Central memory CD8-positive, alpha-beta T cell (primary cell): Measurements from ENCODE around the gene USP5.

ENCODE experiments used
- ATAC-seq: fragments of 150-1000 bp; cut with Tn5 transposase; replicated peaks from 2 replicates; pipeline ENCODE4 v1.10.0; 2022; ENCODE audit warnings: mild to moderate bottlenecking, moderate FRiP score, moderate number of reproducible peaks; ENCODE audit not compliant: poor library complexity, severe bottlenecking; ENCODE audit errors: extremely low read depth
- DNase-seq, 2 donors: peaks; one replicate each; pipeline ENCODE4 v3.0.0; 2021; ENCODE audit warnings: low spot score in 2 of 2
- H3K27ac Mint-ChIP-seq: one replicate; pipeline ENCODE4 v1.8.0; 2022; ENCODE audit warnings: low read depth, mild to moderate bottlenecking, moderate library complexity, mixed read lengths
- H3K27me3 Mint-ChIP-seq: one replicate; pipeline ENCODE4 v1.8.0; 2022; ENCODE audit warnings: mixed read lengths
- H3K36me3 Mint-ChIP-seq: one replicate; pipeline ENCODE4 v1.8.0; 2022; ENCODE audit warnings: mild to moderate bottlenecking, moderate library complexity, mixed read lengths; ENCODE audit not compliant: insufficient read depth
- H3K4me1 Mint-ChIP-seq: one replicate; pipeline ENCODE4 v1.8.0; 2022; ENCODE audit warnings: mixed read lengths
- H3K4me3 Mint-ChIP-seq: one replicate; pipeline ENCODE4 v1.8.0; 2022; ENCODE audit warnings: mild to moderate bottlenecking, moderate library complexity, mixed read lengths
- H3K9me3 Mint-ChIP-seq: one replicate; pipeline ENCODE4 v1.8.0; 2022; ENCODE audit warnings: mixed read lengths

Gene USP5

GRCh38 chr12:6851921-6852650 lies at the start of gene USP5:
USP5 (plus strand) TSS chr12:6852150; CDS start chr12:6852180, 30 bp downstream.
- peak; percentile 82 for ATAC-seq
- H3K4me1 Mint-ChIP-seq: peaks cover 41% of the 10 kb centered on the region
- no peaks in the 10 kb centered on the region for H3K27me3 Mint-ChIP-seq
- H3K9me3 Mint-ChIP-seq: no peaks in the 10 kb centered on the region
- peak within 1 kb of the TSS; percentile 87 for H3K4me3 Mint-ChIP-seq
- H3K36me3 Mint-ChIP-seq: peaks cover 25% of the 10 kb centered on the region
- peak; percentile 92 to 98 for DNase-seq
- peak within 1 kb of the TSS; percentile 74 for H3K27ac Mint-ChIP-seq

- H3K27me3 Mint-ChIP-seq: no peaks in the 10 kb centered on the region
- H3K9me3 Mint-ChIP-seq: no peaks in the 10 kb centered on the region
- ATAC-seq: no peak
- no peaks in the 10 kb centered on the region for H3K36me3 Mint-ChIP-seq
- DNase-seq: no peak
- no peak overlapping the region for H3K27ac Mint-ChIP-seq
- no peaks in the 10 kb centered on the region for H3K4me1 Mint-ChIP-seq
- no peak overlapping the region for H3K4me3 Mint-ChIP-seq
These were observed 44.8 kb upstream of the USP5 start for GRCh38 chr12:6807170-6807569.

GRCh38 chr12:6809056-6809455 lies 42.9 kb upstream of the USP5 start:
- no peaks in the 10 kb centered on the region for H3K4me1 Mint-ChIP-seq
- DNase-seq: no peak
- ATAC-seq: no peak
- no peaks in the 10 kb centered on the region for H3K9me3 Mint-ChIP-seq
- no peak overlapping the region for H3K4me3 Mint-ChIP-seq
- no peaks in the 10 kb centered on the region for H3K36me3 Mint-ChIP-seq
- no peaks in the 10 kb centered on the region for H3K27me3 Mint-ChIP-seq
- no peak overlapping the region for H3K27ac Mint-ChIP-seq

- no peak overlapping the region for H3K4me3 Mint-ChIP-seq
- no peaks in the 10 kb centered on the region for H3K4me1 Mint-ChIP-seq
- DNase-seq: no peak
- H3K9me3 Mint-ChIP-seq: no peaks in the 10 kb centered on the region
- no peak for ATAC-seq
- no peaks in the 10 kb centered on the region for H3K27me3 Mint-ChIP-seq
- no peak overlapping the region for H3K27ac Mint-ChIP-seq
- no peaks in the 10 kb centered on the region for H3K36me3 Mint-ChIP-seq
These were observed 41.2 kb upstream of the USP5 start for GRCh38 chr12:6810758-6811157.

- Mint-ChIP-seq H3K36me3 (no peaks in the 10 kb centered on the region), H3K4me1 (no peaks in the 10 kb centered on the region), H3K4me3 (no peak overlapping the region), H3K27me3 (no peaks in the 10 kb centered on the region), H3K27ac (no peak overlapping the region), H3K9me3 (no peaks in the 10 kb centered on the region)
- DNase-seq: no peak
- ATAC-seq: no peak
These were observed 38.6 kb upstream of the USP5 start for GRCh38 chr12:6813363-6813762.

GRCh38 chr12:6816598-6816997 lies 35.4 kb upstream of the USP5 start:
- no peak overlapping the region for H3K4me3 Mint-ChIP-seq
- no peak for DNase-seq
- H3K27me3 Mint-ChIP-seq: peaks cover under 1% of the 10 kb centered on the region
- no peak overlapping the region for H3K27ac Mint-ChIP-seq
- H3K9me3 Mint-ChIP-seq: no peaks in the 10 kb centered on the region
- no peaks in the 10 kb centered on the region for H3K4me1 Mint-ChIP-seq
- ATAC-seq: no peak
- peaks cover 1% of the 10 kb centered on the region for H3K36me3 Mint-ChIP-seq

- Mint-ChIP-seq H3K27ac (no peak overlapping the region), H3K27me3 (peaks cover 5% of the 10 kb centered on the region), H3K4me3 (no peak overlapping the region), H3K36me3 (peaks cover 1% of the 10 kb centered on the region), H3K9me3 (no peaks in the 10 kb centered on the region), H3K4me1 (no peaks in the 10 kb centered on the region)
- no peak for DNase-seq
- no peak for ATAC-seq
These were observed 34.9 kb upstream of the USP5 start for GRCh38 chr12:6817098-6817497.

- peaks cover 1% of the 10 kb centered on the region for H3K36me3 Mint-ChIP-seq
- no peak for DNase-seq
- H3K27me3 Mint-ChIP-seq: peaks cover 11% of the 10 kb centered on the region
- H3K9me3 Mint-ChIP-seq: no peaks in the 10 kb centered on the region
- no peak overlapping the region for H3K27ac Mint-ChIP-seq
- no peak overlapping the region for H3K4me3 Mint-ChIP-seq
- H3K4me1 Mint-ChIP-seq: no peaks in the 10 kb centered on the region
- no peak for ATAC-seq
These were observed 34.2 kb upstream of the USP5 start for GRCh38 chr12:6817662-6818157.

- Mint-ChIP-seq H3K9me3 (no peaks in the 10 kb centered on the region), H3K4me3 (no peak overlapping the region), H3K27me3 (peaks cover 17% of the 10 kb centered on the region), H3K27ac (no peak overlapping the region), H3K36me3 (peaks cover 1% of the 10 kb centered on the region), H3K4me1 (no peaks in the 10 kb centered on the region)
- ATAC-seq (no peak), DNase-seq (no peak)
These were observed 33.7 kb upstream of the USP5 start for GRCh38 chr12:6818222-6818621.

- DNase-seq (no peak), ATAC-seq (no peak)
- no peaks in the 10 kb centered on the region for H3K9me3 Mint-ChIP-seq
- H3K4me3 Mint-ChIP-seq: no peak overlapping the region
- H3K27ac Mint-ChIP-seq: no peak overlapping the region
- no peaks in the 10 kb centered on the region for H3K4me1 Mint-ChIP-seq
- H3K27me3 Mint-ChIP-seq: peaks cover 21% of the 10 kb centered on the region
- H3K36me3 Mint-ChIP-seq: peaks cover 1% of the 10 kb centered on the region
These were observed 33.3 kb upstream of the USP5 start for GRCh38 chr12:6818645-6819044.

- ATAC-seq (no peak), DNase-seq (no peak)
- no peaks in the 10 kb centered on the region for H3K9me3 Mint-ChIP-seq
- H3K4me1 Mint-ChIP-seq: no peaks in the 10 kb centered on the region
- H3K4me3 Mint-ChIP-seq: no peak overlapping the region
- H3K27ac Mint-ChIP-seq: no peak overlapping the region
- peaks cover 28% of the 10 kb centered on the region for H3K27me3 Mint-ChIP-seq
- H3K36me3 Mint-ChIP-seq: peaks cover 1% of the 10 kb centered on the region
These were observed 32.6 kb upstream of the USP5 start for GRCh38 chr12:6819106-6820030.

- ATAC-seq: no peak
- no peak overlapping the region for H3K4me3 Mint-ChIP-seq
- H3K27me3 Mint-ChIP-seq: peaks cover 36% of the 10 kb centered on the region
- no peak overlapping the region for H3K27ac Mint-ChIP-seq
- no peak for DNase-seq
- H3K36me3 Mint-ChIP-seq: peaks cover 1% of the 10 kb centered on the region
- peaks cover 3% of the 10 kb centered on the region for H3K4me1 Mint-ChIP-seq
- H3K9me3 Mint-ChIP-seq: no peaks in the 10 kb centered on the region
These were observed 31.8 kb upstream of the USP5 start for GRCh38 chr12:6820166-6820565.
